GM12878 (cell line): ENCODE results near the gene CACFD1. TPM values are rescaled to one million over a fixed set of nuclear protein-coding genes. Genes with fewer than 3 reads are reported as not detected.

Experiments used
- EGR1 ChIP-seq, 2 experiments: IDR thresholded peaks; 1 replicate in 1 of 2; 2 replicates in 1 of 2; pipeline ENCODE4 v1.6.1; 2011 to 2012; ENCODE audit warnings: low read depth in 2 of 2, low read length in 2 of 2, borderline replicate concordance in 1 of 2, mild to moderate bottlenecking in 1 of 2, moderate library complexity in 1 of 2
- FOS ChIP-seq: IDR thresholded peaks from 3 replicates; pipeline ENCODE4 v1.6.1; 2011; ENCODE audit warnings: borderline replicate concordance; ENCODE audit not compliant: insufficient read length; ENCODE audit errors: extremely low read depth
- MXI1 ChIP-seq: fragments of 150-350 bp; IDR thresholded peaks from 2 replicates; pipeline ENCODE4 v1.6.1; 2011; ENCODE audit warnings: low read depth, mild to moderate bottlenecking, inconsistent platforms, low read length, improper control_type of control experiment
- RUNX3 ChIP-seq: IDR thresholded peaks from 2 replicates; pipeline ENCODE4 v1.6.1; 2012; ENCODE audit warnings: low read length, inconsistent platforms
- SPI1 ChIP-seq: IDR thresholded peaks from 2 replicates; pipeline ENCODE4 v1.6.1; 2011; ENCODE audit warnings: low read depth, mild to moderate bottlenecking, low read length, moderate library complexity, borderline replicate concordance; ENCODE audit not compliant: insufficient read depth
- polyA plus RNA-seq, 11 experiments: library from polyadenylated mRNA; depleted of rRNA in 4 of 11; unstranded in 6 of 11; stranded (reverse) in 5 of 11; fragments of >200 nt; fragmentation: Nextera tagmentation in 4 of 11; fragmentation: Illumina TruSeq in 1 of 11; extraction: Ambion mirVana in 4 of 11; extraction: Trizol in 1 of 11; gene quantifications; 1 replicate in 1 of 11; 2 replicates in 10 of 11; pipeline versions ENCODE4 v1.2.1 to v1.2.3, GENCODE V29; 2011 to 2016; ENCODE audit warnings: inconsistent platforms in 2 of 11, missing spikeins in 2 of 11, low read depth in 1 of 11
- total RNA-seq, 4 experiments: library from RNA; depleted of rRNA in 3 of 4; stranded (reverse); fragments of >200 nt in 3 of 4; fragmentation: Illumina TruSeq in 1 of 4; extraction: Trizol in 1 of 4; gene quantifications; 2 replicates each; pipeline versions ENCODE4 v1.2.1 to v1.2.3, GENCODE V29; 2013 to 2021
- TF ChIP-seq, protein P1 (sequence below): IDR thresholded peaks from 2 replicates; pipeline ENCODE4 v1.6.1; 2012; ENCODE audit warnings: improper control_type of control experiment, low read depth, low read length; ENCODE audit not compliant: insufficient replicate concordance
- TF ChIP-seq, protein P2 (sequence below): IDR thresholded peaks from 2 replicates; pipeline ENCODE4 v1.6.1; 2012; ENCODE audit warnings: low read depth, low read length, improper control_type of control experiment

The CACFD1 gene
- total and polyA plus RNA-seq, 10 of the 15 experiments (the other 5 are each of a cell fraction or from before 2014, with no cell fraction given): 0.09 to 5.8 (median 1.4) TPM; not detected in 1

DNA sequence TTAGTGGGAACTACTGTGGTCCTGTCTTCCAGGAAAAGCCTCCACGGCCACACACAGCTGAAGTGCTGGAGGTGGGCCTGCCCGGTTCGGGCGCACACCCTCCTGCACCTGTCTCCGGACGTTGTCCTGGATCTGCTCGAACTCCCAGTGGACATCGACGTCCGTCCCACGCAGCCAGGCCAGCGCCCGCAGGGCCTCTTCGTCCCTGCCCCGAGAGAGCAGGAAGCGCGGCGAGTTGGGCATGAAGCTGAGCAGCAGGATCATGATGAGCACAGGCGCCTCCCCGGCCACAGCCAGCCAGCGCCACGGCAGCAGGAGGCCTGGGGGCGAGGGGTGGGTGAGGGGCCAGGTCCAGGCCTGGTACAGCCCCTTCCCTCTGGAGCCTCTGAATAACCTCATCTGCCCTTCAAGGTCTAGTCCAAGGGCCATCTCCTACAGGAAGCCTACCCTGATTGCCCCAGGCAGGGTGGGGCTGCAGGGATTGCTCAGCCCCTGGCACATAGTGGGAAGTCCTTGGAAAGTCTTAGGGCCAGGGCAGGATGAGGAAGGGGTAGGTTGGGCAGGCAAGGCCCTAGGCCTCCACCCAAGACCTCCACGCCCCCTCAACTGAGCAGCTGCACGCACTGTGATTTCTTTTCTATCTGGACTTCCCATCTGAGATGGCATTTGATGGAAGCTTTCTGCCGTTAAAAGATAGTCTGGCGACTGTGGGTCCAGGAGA lies 15.7 kb downstream of the CACFD1 start (continued):
- TF ChIP-seq, protein P1, sequence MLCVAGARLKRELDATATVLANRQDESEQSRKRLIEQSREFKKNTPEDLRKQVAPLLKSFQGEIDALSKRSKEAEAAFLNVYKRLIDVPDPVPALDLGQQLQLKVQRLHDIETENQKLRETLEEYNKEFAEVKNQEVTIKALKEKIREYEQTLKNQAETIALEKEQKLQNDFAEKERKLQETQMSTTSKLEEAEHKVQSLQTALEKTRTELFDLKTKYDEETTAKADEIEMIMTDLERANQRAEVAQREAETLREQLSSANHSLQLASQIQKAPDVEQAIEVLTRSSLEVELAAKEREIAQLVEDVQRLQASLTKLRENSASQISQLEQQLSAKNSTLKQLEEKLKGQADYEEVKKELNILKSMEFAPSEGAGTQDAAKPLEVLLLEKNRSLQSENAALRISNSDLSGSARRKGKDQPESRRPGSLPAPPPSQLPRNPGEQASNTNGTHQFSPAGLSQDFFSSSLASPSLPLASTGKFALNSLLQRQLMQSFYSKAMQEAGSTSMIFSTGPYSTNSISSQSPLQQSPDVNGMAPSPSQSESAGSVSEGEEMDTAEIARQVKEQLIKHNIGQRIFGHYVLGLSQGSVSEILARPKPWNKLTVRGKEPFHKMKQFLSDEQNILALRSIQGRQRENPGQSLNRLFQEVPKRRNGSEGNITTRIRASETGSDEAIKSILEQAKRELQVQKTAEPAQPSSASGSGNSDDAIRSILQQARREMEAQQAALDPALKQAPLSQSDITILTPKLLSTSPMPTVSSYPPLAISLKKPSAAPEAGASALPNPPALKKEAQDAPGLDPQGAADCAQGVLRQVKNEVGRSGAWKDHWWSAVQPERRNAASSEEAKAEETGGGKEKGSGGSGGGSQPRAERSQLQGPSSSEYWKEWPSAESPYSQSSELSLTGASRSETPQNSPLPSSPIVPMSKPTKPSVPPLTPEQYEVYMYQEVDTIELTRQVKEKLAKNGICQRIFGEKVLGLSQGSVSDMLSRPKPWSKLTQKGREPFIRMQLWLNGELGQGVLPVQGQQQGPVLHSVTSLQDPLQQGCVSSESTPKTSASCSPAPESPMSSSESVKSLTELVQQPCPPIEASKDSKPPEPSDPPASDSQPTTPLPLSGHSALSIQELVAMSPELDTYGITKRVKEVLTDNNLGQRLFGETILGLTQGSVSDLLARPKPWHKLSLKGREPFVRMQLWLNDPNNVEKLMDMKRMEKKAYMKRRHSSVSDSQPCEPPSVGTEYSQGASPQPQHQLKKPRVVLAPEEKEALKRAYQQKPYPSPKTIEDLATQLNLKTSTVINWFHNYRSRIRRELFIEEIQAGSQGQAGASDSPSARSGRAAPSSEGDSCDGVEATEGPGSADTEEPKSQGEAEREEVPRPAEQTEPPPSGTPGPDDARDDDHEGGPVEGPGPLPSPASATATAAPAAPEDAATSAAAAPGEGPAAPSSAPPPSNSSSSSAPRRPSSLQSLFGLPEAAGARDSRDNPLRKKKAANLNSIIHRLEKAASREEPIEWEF: no peak
- TF ChIP-seq SPI1: no peak
- TF ChIP-seq MXI1: no peak
- TF ChIP-seq FOS: no peak
- TF ChIP-seq RUNX3: no peak
- TF ChIP-seq EGR1 (IDR thresholded peaks at IDR 0.05; ENCODE audit: borderline replicate concordance in 1 of 2, low read depth in 2 of 2, low read length in 2 of 2): no peak
- TF ChIP-seq, protein P2, sequence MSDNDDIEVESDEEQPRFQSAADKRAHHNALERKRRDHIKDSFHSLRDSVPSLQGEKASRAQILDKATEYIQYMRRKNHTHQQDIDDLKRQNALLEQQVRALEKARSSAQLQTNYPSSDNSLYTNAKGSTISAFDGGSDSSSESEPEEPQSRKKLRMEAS: no peak
- TF ChIP-seq, all 136 proteins: peak for 0
